Stimulated activated naive CD4-positive, alpha-beta T cell treated with Interleukin-2 at 50 U/mL for 16 hours (primary cell): Measurements from ENCODE around the gene SMOC1.

Source experiments
- DNase-seq: peaks from one replicate; lab custom pipeline; 2025; lab: John Stamatoyannopoulos, UW

Gene SMOC1

GRCh38 chr14:69943084-69943780 is 64.0 kb downstream of the SMOC1 start:
- DNase-seq: no peak

DNA sequence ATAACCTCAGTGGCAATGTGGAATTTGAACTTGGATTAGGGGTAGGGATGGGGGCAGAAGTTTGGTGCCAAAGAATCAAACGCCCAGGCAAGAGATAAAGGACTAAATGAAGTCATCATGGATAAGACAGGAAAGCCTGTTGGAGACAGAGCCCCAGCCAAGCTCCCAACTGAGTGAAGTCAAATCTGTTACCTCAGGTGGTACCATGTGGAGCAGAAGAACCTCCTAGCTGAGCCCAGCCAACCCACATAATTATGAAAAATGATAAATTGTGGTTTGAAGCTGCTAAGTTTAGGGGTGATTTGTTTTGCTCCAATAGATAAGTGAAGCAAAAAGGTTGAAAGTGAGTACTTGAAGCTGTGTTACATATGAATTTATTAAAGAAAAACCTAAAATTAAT is 66.1 kb downstream of the SMOC1 start:
- no peak for DNase-seq

DNA sequence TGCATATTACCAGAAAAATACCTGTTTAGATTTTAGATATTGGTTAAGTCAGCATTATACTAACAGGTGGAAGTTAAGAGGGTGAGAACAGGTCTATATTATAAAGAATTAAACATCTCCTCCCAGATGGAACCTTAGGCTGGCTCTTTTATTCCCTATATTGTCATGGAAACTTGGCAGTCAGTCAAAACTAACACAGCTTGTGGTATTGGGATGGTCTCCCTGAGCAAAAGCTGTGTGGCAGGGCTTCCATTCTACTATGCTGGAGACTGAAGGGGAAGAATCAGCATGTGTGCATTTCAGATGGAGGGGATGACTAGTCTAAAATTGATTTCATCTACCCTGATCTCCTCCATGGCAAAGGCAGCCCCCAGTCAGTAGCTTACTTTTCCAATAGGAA is 66.7 kb downstream of the SMOC1 start:
- DNase-seq: no peak

DNA sequence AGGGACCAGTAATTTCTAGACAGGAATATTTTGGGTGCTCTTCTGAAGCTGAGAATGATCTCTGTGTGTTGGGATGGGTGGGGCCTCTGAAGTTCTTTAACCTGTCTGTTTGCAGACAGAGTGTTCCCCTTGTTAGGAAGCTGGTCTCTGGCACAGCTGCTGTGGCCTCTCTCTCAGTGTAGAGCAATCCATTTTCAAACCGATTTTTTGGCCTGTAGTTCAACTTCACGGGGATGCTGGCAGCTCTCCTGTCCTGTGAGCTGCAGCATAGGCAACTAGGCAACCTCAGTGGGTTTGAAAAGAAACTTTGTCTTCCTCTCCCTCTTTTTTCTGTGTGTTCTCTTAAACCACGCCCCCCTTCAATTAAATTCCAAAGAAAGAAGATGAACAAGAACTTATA is 69.1 kb downstream of the SMOC1 start:
- no peak for DNase-seq

- no peak for DNase-seq
Measured at GRCh38 chr14:69951263-69951662, 72.0 kb downstream of the SMOC1 start.

- no peak for DNase-seq
Measured at GRCh38 chr14:69951935-69952334, 72.7 kb downstream of the SMOC1 start.

DNA sequence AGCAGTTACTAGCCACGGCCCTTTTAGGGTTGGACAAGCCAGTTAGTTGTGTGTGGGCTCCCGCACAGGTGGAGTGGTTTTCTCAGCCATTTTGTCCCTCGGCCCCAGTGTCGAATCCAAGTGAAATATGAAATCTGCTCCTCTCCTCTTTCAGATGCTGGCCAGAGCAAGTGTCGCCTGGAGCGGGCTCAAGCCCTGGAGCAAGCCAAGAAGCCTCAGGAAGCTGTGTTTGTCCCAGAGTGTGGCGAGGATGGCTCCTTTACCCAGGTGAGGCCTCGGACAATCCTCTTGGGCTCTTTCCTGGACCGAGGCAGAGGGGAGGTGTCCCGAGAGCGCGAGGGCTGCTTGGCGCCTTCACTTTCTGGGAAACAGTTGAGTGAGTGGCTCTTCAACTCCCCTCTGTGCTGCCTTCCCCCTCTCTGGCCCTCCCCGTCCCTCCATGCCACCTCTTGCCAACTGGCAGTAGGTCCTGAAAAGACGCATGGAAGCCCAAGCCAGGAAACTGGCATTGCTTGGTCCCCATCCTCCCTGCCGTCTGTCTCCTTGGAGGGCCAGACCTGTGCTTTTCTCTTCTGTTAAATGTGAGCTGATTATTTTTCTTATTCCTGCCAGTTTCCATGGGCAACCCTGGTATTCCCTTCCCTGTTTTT is 74.2 kb downstream of the SMOC1 start:
- no peak for DNase-seq

DNA sequence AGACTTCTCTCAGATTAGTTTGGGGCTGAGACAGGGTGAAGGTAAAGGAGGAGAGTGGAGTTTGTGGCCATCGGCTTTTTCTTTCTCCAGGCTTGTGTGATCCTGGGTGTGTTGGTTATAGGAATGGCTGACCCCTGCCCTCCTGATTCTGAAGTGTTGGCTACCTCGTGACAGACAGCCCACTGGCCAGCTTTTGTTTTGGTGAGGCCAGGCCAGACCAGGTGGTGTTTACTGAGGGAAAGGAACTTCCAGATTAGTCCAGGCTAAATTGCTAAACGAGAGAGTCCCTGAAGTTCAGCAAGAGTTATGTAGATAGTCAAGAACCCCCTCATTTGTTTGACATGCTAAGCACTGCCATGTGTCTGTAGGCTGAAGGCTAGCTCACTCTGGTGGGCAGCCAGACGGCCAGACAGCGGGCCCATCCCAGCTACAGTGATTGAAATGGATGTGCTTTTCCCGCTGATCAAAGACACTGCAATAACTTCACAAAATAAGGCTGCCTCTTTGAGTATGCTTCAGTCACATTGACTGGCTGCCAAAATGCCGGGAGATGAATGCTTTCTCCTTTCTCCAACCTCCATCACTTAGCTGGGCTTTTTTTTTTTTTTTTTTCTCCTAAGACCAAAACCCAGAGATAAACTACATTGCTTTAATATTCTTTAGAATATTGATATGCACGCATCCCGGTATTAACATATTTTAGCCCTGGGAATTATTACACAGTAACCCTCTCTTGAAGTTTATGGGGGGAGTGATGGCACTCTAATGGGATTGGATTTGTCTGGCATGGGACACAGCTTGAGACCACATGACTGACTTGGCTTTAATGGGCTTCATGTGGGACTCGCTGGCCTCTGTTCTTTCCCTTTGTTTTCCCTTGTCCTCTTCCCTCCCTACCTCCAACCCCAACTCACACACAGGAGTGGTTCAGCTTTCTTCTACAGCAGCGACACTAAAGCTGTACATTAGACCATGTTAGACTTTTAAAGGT is 76.9 kb downstream of the SMOC1 start:
- DNase-seq: no peak

DNA sequence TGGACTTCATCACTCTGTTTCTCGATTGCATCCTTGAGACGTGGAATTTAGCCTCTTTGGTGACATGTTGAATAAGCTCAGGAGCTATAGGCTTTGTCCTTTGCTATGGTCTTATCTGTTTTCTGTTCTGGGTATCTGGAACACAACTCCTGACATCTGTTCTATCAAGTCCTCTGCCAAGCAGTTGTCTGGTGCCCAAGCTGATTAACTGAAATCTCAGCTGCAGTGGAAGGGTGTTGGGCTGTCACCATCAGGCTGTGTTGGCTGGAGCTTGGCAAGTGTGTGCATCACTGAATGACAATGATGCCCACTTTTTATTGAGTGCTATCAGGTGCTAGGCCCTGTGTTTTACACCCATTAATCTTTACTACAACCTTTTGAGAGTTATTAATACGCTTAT is 77.8 kb downstream of the SMOC1 start:
- no peak for DNase-seq

GRCh38 chr14:69957986-69958385 is 78.8 kb downstream of the SMOC1 start:
- DNase-seq: no peak

GRCh38 chr14:69959136-69959535 is 79.9 kb downstream of the SMOC1 start:
- no peak for DNase-seq

DNA sequence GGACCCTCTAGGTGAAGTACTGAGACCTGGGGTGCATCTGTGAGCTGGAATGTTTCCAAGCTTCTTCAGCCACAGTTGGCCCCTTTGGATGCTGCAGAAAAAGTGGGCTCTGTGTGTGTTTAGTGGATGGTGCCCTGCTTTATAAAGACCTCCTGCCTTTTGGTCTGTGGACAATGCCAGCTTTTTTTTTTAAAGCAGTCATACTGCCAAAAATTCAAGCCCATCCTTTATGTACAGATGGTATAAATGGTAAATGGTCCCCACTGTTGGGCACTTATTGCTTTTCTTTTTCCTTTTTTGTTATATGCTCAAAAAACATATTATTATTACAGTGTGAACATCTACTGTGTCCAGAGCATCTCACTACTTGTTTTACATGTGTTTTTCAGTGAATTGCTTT is 81.1 kb downstream of the SMOC1 start:
- DNase-seq: no peak

DNA sequence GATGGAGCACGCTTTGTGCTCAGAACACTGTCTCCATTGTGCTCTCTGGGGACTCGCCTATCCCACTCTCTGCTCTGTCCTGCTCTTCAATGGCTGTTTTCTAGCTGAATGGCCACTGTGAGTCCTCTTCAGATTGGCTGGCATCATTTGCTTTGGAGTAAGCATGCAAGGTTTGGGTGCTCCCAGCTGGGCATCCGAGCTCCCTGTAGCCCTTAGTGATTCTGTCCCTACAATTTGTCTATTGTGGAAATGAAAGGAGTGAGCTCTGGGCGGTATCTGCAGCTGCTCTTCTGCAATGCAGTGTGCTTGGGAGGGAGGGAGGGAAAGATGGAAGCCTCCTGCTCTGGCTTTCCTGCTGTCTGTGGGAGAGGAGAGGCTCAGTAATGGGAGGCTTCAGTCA is 84.8 kb downstream of the SMOC1 start:
- no peak for DNase-seq

DNA sequence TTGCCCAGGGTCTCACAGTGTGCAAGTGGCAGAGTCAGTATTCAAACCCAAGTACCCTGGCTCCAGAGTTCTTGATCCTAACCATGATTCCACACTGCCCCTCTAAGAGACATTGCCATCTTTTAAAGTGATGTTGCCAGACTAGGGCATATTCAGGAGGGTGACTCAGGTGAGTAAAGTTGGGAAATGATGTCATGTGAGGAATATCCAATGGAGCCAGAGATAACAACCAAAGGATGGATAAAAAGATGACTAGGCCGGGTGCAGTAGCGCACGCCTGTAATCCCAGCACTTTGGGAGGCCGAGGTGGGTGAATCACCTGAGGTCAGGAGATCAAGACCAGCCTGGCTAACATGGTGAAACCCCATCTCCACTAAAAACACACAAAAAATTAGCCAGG is 85.6 kb downstream of the SMOC1 start:
- no peak for DNase-seq

- DNase-seq: no peak
Measured at GRCh38 chr14:69968132-69968531, 88.9 kb downstream of the SMOC1 start.

DNA sequence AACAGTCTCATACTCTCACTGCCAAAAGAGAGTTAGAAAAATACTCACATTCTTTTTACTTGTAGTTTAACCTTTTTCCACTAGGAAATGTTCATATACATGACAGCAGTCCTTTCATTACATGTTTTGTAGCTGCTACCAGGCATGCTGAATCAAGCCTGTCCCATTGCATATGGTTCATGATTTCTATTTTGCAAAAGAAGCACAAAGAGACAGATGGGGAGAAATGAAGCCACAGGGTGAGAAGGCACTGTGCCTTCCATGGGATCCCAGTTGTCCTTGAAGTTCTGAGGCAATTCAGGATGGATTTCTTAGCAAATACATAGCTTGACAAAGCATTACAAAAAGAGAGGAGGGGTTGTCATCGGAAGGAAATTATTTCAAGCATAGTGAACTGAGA is 89.5 kb downstream of the SMOC1 start:
- no peak for DNase-seq

- no peak for DNase-seq
Measured at GRCh38 chr14:69972755-69973154, 93.5 kb downstream of the SMOC1 start.

DNA sequence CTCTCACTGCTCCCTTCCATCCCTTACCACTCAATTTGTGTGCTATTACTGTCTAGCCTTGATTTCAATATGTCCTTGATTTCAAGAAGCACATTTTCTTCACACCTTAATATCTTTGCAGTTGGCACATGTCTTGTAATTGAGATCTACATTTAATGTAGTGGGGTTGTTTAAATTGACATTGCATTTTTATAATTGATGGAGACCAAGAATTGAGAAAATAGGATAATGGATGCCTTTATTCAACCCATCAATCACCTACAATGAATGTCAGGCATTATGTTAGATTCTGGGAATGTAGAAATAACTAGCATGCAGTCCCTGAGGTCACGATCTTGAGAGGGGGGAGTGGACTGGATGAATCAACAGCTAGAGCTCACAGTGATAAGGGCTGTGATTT is 94.6 kb downstream of the SMOC1 start:
- DNase-seq: no peak

DNA sequence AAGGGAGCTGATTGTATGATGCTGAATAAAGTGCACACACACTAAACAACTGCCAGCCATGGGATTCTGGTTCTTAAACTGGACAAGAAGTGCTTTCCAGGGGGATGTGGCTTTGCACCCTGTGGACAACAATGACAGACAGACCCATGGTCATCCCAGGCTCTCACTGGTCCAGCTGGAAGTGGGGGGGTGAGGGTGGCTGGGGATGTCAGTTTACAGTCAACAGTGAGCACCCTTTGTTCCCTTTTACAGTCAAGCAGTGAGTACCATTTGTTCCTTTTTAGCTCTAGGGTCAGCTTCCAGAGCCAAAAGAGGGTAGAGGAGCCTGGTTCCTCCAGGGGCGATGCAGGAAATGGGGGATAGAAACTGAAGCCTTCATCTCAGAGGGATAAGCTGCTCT is 100.7 kb downstream of the SMOC1 start:
- DNase-seq: no peak

DNA sequence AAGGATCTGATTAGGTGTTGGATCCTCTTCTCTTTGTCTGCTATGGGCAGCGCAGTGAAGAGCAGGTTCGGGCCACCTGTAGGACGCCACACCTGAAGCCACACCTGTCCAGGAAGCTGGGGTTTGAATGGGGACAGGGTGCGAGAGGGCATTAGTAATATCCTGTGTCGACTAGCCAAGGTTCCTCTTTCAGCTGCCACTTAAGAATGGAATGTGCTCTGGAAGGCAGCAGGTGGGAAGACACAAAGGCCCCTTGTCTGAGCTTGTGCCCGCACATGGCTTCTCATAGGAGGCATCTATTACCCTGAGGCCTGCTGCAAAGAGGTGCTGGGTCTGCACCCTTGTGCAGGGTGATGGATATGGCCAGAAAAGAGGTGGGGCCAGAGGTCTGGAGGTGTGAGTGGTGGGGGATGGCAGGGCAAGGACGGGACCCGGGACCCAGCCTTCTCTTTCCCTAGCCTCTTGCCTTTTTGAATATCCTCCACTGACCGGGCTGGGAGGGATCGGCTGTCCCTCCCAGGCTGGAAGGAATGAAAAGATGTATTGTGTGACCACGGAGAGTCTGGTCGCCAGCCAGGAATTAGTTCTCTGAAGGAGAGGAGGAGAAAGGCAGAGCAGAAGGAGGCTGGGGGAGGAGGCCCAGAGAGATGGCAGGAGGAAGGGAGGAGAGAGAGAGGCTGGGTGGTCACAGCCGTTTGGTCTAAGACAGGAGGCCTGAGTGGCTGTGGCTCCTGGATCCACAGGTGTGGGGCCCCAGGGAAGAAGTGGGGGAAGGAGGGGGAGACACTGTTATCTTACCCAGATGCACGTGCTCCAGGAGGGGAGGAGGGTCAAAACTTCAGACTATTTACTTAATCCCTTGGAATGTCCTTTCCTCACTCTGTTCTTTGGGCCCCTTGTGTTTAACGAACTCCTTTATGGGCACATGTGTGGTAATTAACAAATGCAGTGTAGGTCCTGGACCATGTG is 101.5 kb downstream of the SMOC1 start:
- no peak for DNase-seq

DNA sequence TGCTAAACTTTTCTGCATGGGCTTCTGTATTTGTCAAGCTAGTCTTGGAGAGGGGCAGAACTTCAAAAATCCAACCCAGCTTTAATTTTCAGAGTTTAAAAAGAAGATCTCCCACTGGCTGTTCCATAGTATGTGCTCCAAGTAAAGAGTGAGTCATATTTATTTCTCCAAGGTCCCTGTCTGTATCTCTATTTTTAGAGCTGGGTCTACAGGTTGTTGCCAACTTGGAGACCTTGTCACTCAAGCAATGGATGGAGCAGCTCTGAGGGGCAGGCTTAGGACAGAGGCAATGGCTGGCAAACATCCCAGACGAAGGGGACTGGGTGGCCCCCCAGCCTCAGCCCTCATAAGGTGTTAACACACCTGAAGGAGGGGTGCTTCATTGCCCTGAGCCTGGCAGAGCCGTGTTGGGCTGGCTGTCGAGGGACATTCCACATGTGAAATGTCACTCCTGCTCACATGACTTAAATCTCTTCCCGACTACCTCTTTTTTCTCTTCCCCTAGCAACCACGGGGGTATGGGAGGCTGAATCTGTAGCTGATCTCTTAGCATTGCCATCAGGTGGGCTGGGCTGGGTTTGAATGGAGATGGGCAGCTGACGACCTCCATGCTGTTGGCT is 103.1 kb downstream of the SMOC1 start:
- no peak for DNase-seq
